BE2C (cell line): ENCODE results near the gene TMEM271.

ENCODE experiments used
- DNase-seq: peaks from one replicate; pipeline ENCODE4 v3.0.0-alpha.2; 2020
- H3K27me3 ChIP-seq: fragments of 250-450 bp; sonication (Bioruptor Pico); 2 replicates; pipeline ENCODE4 v1.5.1; 2020; ENCODE audit warnings: mild to moderate bottlenecking
- H3K36me3 ChIP-seq: fragments of 250-450 bp; sonication (Bioruptor Pico); 2 replicates; pipeline ENCODE4 v1.5.1; 2020; ENCODE audit warnings: mild to moderate bottlenecking
- H3K4me1 ChIP-seq: fragments of 250-450 bp; sonication (Bioruptor Pico); 2 replicates; pipeline ENCODE4 v1.5.1; 2020
- H3K4me3 ChIP-seq: 2 replicates; pipeline ENCODE4 v1.5.1; 2011; ENCODE audit warnings: low read depth, low read length
- H3K9me3 ChIP-seq: fragments of 250-450 bp; sonication (Bioruptor Pico); 2 replicates; pipeline ENCODE4 v1.5.1; 2020
- CTCF ChIP-seq: IDR thresholded peaks from 2 replicates; pipeline ENCODE4 v1.5.1; 2012; ENCODE audit warnings: mild to moderate bottlenecking, low read depth, low read length

TMEM271 gene

GRCh38 chr4:581753-582361 is 5.8 kb upstream of the TMEM271 start:
- H3K36me3 ChIP-seq: no peaks in the 10 kb centered on the region
- H3K27me3 ChIP-seq: peaks cover 4% of the 10 kb centered on the region; the same call in 1 of the 2 replicates
- no peaks in the 10 kb centered on the region for H3K4me1 ChIP-seq
- no peak for DNase-seq
- H3K4me3 ChIP-seq: no peak overlapping the region
- peaks cover 3% of the 10 kb centered on the region; the same call in 1 of the 2 replicates for H3K9me3 ChIP-seq
- TF ChIP-seq CTCF: no peak

DNA sequence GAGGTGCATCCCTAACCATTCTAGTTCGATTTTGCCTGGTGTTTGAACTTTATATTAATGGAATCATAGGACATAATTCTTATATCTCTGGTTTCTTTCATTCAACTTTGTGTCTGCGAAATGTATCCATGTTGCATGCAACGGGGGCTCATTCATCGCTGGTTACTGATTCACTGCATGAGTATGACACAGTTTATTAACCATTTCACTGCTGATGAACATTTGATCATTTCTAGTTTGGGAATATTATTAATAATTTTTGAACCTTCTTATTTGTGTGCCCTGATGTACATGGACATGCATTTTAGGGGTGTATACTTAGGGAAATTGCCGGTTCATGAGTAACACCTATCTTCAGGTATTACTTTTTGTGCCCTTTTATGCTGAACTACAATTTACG is 5.1 kb upstream of the TMEM271 start:
- TF ChIP-seq CTCF: no peak
- no peaks in the 10 kb centered on the region for H3K4me1 ChIP-seq
- no peak for DNase-seq
- no peak overlapping the region for H3K4me3 ChIP-seq
- peaks cover 4% of the 10 kb centered on the region; the same call in 1 of the 2 replicates for H3K27me3 ChIP-seq
- H3K36me3 ChIP-seq: no peaks in the 10 kb centered on the region
- H3K9me3 ChIP-seq: peaks cover 3% of the 10 kb centered on the region; the same call in 1 of the 2 replicates

GRCh38 chr4:579543-580175 is 3.6 kb upstream of the TMEM271 start:
- no peak for TF ChIP-seq CTCF
- Histone ChIP-seq H3K27me3 (peaks cover 11% of the 10 kb centered on the region), H3K4me3 (no peak overlapping the region), H3K4me1 (no peaks in the 10 kb centered on the region), H3K36me3 (no peaks in the 10 kb centered on the region), H3K9me3 (peaks cover 3% of the 10 kb centered on the region; the same call in 1 of the 2 replicates)
- no peak for DNase-seq

- TF ChIP-seq CTCF: no peak
- peaks cover 17% of the 10 kb centered on the region for H3K27me3 ChIP-seq
- no peak overlapping the region for H3K4me3 ChIP-seq
- H3K9me3 ChIP-seq: peaks cover 3% of the 10 kb centered on the region; the same call in 1 of the 2 replicates
- no peak for DNase-seq
- no peaks in the 10 kb centered on the region for H3K4me1 ChIP-seq
- H3K36me3 ChIP-seq: no peaks in the 10 kb centered on the region
Measured at GRCh38 chr4:578451-579443, 2.7 kb upstream of the TMEM271 start.

GRCh38 chr4:577499-578450 is 1.7 kb upstream of the TMEM271 start:
- no peak for TF ChIP-seq CTCF
- Histone ChIP-seq H3K4me1 (no peaks in the 10 kb centered on the region), H3K4me3 (no peak overlapping the region), H3K27me3 (peaks cover 23% of the 10 kb centered on the region), H3K36me3 (no peaks in the 10 kb centered on the region), H3K9me3 (peaks cover 3% of the 10 kb centered on the region; the same call in 1 of the 2 replicates)
- DNase-seq: no peak
